Body of pancreas (tissue), 4 donors: ENCODE results near the gene SLAMF7.

Source experiments
- CTCF ChIP-seq, 7 experiments: fragments of 450-650 bp in 4 of 7; fragments of 200-600 bp in 3 of 7; sonication (generic) in 3 of 7; IDR thresholded peaks; one replicate each; pipeline ENCODE4 v1.5.1; 2016 to 2019; ENCODE audit warnings: antibody characterized with exemption in 7 of 7
- POLR2A ChIP-seq, 3 donors: fragments of 450-650 bp; IDR thresholded peaks; one replicate each; pipeline ENCODE4 v1.6.1; 2016; ENCODE audit warnings: antibody characterized with exemption in 3 of 3, mild to moderate bottlenecking in 2 of 3

- TF ChIP-seq CTCF (IDR thresholded peaks at IDR 0.05) (no peak), POLR2A (IDR thresholded peaks at IDR 0.05) (no peak)
Measured at GRCh38 chr1:160734301-160734700, 4.7 kb upstream of the SLAMF7 start.
